OCI-LY3 (cell line): ENCODE data around the gene PLSCR4.

Source experiments
- CTCF ChIP-seq: fragments of 200-600, 300-600 bp; sonication (generic); IDR thresholded peaks from 2 replicates; pipeline ENCODE4 v1.5.1; 2014; ENCODE audit warnings: antibody characterized with exemption, low read length, low read depth
- EZH2phosphoT487 ChIP-seq: fragments of 200-600 bp; shearing (Covaris generic); IDR thresholded peaks from 2 replicates; pipeline ENCODE4 v1.6.1; 2018; ENCODE audit warnings: antibody characterized with exemption, mixed run types, low read depth

- TF ChIP-seq CTCF (no peak), EZH2phosphoT487 (no peak)
Measured at GRCh38 chr3:146165877-146166276, 85.0 kb downstream of the PLSCR4 start.
